WERI-Rb-1 (cell line): Measurements from ENCODE around the gene COA5.

Experiments used
- DNase-seq: peaks from one replicate; pipeline ENCODE4 v3.0.0-alpha.2; 2020
- H3K27ac ChIP-seq: fragments of 250-450 bp; sonication (Bioruptor Pico); 2 replicates; pipeline ENCODE4 v1.5.1; 2020; ENCODE audit warnings: mild to moderate bottlenecking, moderate library complexity
- H3K27me3 ChIP-seq: fragments of 250-450 bp; sonication (Bioruptor Pico); 2 replicates; pipeline ENCODE4 v1.5.1; 2021; ENCODE audit warnings: mild to moderate bottlenecking, low read depth, moderate library complexity; ENCODE audit not compliant: insufficient read depth, severe bottlenecking
- H3K36me3 ChIP-seq: fragments of 250-450 bp; sonication (Bioruptor Pico); 2 replicates; pipeline ENCODE4 v1.5.1; 2020; ENCODE audit warnings: mild to moderate bottlenecking, moderate library complexity
- H3K4me3 ChIP-seq: 2 replicates; pipeline ENCODE4 v1.5.1; 2011; ENCODE audit warnings: low read depth, mild to moderate bottlenecking, control low read depth, low read length
- H3K9me3 ChIP-seq: fragments of 250-450 bp; sonication (Bioruptor Pico); 2 replicates; pipeline ENCODE4 v1.5.1; 2021; ENCODE audit warnings: mild to moderate bottlenecking, moderate library complexity; ENCODE audit not compliant: severe bottlenecking
- CTCF ChIP-seq: IDR thresholded peaks from 2 replicates; pipeline ENCODE4 v1.5.1; 2011; ENCODE audit warnings: low read depth, mild to moderate bottlenecking, control low read depth, inconsistent platforms, low read length

The COA5 gene

DNA sequence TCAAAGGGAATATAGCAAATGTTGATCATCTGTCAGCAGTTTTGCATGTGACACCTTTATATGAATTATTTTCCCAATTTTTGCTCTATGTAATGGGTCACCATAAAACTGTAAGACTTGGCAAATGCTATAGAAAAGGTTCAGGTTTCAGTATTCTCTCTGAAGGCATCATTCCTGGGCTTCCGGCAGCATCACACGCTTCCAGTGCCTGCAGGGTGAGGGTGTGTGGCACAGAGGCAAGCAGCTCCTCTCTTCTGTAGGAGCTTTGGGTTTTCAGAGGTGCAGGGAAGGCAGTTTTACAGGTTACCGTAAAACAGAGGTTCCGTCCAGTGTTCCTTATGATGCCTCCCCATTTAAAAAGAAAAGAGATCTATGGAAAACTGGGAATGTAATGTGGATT lies 18.8 kb downstream of the COA5 start:
- no peak overlapping the region for H3K4me3 ChIP-seq
- H3K9me3 ChIP-seq: peaks cover 4% of the 10 kb centered on the region
- no peak overlapping the region for H3K27ac ChIP-seq
- no peak for DNase-seq
- no peak for TF ChIP-seq CTCF
- no peaks in the 10 kb centered on the region; the same call in 1 of the 2 replicates for H3K36me3 ChIP-seq
- no peaks in the 10 kb centered on the region for H3K27me3 ChIP-seq

DNA sequence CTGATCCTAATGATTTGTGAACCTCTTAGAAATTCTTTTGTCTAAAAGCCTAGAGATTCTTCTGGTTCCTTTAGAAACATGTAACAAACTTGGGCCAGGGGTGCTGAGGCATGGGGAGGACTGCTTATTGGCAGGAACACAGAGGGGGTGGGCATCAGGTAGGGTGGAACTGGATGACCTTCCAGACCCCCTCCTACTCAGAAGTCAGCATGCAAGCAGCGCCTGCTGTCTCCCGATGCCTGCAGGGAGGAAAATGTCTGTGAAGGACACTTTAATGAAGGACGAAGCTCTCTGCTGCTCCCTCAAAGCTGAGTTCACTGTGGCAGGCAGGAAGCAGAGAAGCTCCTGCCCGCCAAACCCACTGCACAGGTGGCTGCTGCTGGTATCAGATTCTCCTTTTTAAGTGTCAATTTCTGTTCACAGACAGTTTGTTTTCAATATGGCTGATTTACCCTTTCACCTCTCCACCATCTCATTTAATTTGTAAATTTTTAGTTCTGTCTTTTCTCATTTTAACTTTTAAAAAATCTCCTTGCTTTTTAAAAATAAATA lies 19.4 kb downstream of the COA5 start:
- H3K4me3 ChIP-seq: no peak overlapping the region
- H3K27ac ChIP-seq: no peak overlapping the region
- H3K36me3 ChIP-seq: no peaks in the 10 kb centered on the region; the same call in 1 of the 2 replicates
- H3K9me3 ChIP-seq: no peaks in the 10 kb centered on the region
- TF ChIP-seq CTCF: no peak
- no peak for DNase-seq
- H3K27me3 ChIP-seq: no peaks in the 10 kb centered on the region

- no peaks in the 10 kb centered on the region; the same call in 1 of the 2 replicates for H3K36me3 ChIP-seq
- no peak for DNase-seq
- no peaks in the 10 kb centered on the region for H3K9me3 ChIP-seq
- TF ChIP-seq CTCF: no peak
- H3K27me3 ChIP-seq: no peaks in the 10 kb centered on the region
- H3K4me3 ChIP-seq: no peak overlapping the region
- no peak overlapping the region for H3K27ac ChIP-seq
Observed at GRCh38 chr2:98586551-98587140, 21.7 kb downstream of the COA5 start.

DNA sequence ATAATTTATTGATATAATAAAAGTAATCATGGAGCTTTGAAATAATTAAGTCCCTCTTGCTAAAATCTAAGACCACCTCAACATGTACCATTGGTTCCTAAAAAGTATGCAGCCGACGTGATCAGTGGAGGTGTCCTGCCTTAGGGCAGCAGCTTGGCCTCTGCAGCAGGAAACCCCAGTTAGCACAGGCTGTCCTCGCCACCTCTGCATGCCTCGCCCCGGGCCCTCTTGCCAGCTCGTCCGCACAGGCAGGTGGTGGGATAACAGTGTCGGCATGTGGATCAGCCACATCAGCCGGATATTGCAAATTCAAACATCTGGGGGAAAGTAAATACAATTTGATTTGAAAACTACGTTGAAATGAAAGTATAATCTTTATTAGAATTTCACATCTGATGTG lies 22.9 kb downstream of the COA5 start:
- DNase-seq: no peak
- TF ChIP-seq CTCF: no peak
- H3K4me3 ChIP-seq: no peak overlapping the region
- H3K27ac ChIP-seq: no peak overlapping the region
- no peaks in the 10 kb centered on the region; the same call in 1 of the 2 replicates for H3K36me3 ChIP-seq
- H3K27me3 ChIP-seq: no peaks in the 10 kb centered on the region
- no peaks in the 10 kb centered on the region for H3K9me3 ChIP-seq

- no peak for TF ChIP-seq CTCF
- Histone ChIP-seq H3K27me3 (no peaks in the 10 kb centered on the region), H3K4me3 (no peak overlapping the region), H3K36me3 (no peaks in the 10 kb centered on the region; the same call in 1 of the 2 replicates), H3K9me3 (no peaks in the 10 kb centered on the region), H3K27ac (no peak overlapping the region)
- DNase-seq: no peak
Observed at GRCh38 chr2:98583816-98584618, 24.3 kb downstream of the COA5 start.
